CD14-positive monocyte (primary cell): ENCODE results near the gene ZBTB38. TPM values are rescaled to one million over a fixed set of nuclear protein-coding genes. Genes with fewer than 3 reads are reported as not detected.
A peak's percentile ranks its signal among the peaks of the same experiment; 100 is the strongest.

Source experiments
- DNase-seq, 3 donors: peaks; one replicate each; pipeline ENCODE4 v3.0.0-alpha.2; 2011 to 2022
- H2AFZ ChIP-seq: 2 replicates; pipeline ENCODE4 v1.6.0; 2012; ENCODE audit warnings: mild to moderate bottlenecking, low read depth, low read length, inconsistent platforms; ENCODE audit not compliant: insufficient read depth, poor library complexity, severe bottlenecking
- H3K27ac ChIP-seq, 2 donors: 1 replicate in 1 of 2; 2 replicates in 1 of 2; pipeline ENCODE4 v1.5.1; 2012 to 2013; ENCODE audit warnings: low read length in 2 of 2, control low read depth in 1 of 2, inconsistent platforms in 1 of 2, low read depth in 1 of 2, mild to moderate bottlenecking in 1 of 2
- H3K27me3 ChIP-seq, 2 donors: one replicate each; pipeline versions ENCODE4 v1.6.0 to v1.6.1; 2011 to 2013; ENCODE audit warnings: low read length in 2 of 2; ENCODE audit not compliant: control insufficient read depth in 2 of 2, insufficient read depth in 2 of 2
- H3K36me3 ChIP-seq, 2 donors: replicated peaks in 1 of 2; 1 replicate in 1 of 2; 2 replicates in 1 of 2; pipeline versions ENCODE4 v1.5.1 to v1.6.1; 2012 to 2013; ENCODE audit warnings: low read length in 2 of 2, control low read depth in 1 of 2, inconsistent platforms in 1 of 2, mild to moderate bottlenecking in 1 of 2; ENCODE audit not compliant: insufficient read depth in 2 of 2, control insufficient read depth in 1 of 2
- H3K4me1 ChIP-seq, 2 donors: 1 replicate in 1 of 2; 2 replicates in 1 of 2; pipeline versions ENCODE4 v1.5.1 to v1.6.1; 2012 to 2013; ENCODE audit warnings: low read length in 2 of 2, control low read depth in 1 of 2, inconsistent platforms in 1 of 2, mild to moderate bottlenecking in 1 of 2, moderate library complexity in 1 of 2; ENCODE audit not compliant: insufficient read depth in 2 of 2, control insufficient read depth in 1 of 2
- H3K4me2 ChIP-seq: replicated peaks from 2 replicates; pipeline ENCODE3; 2012; ENCODE audit warnings: low read length, moderate library complexity, mild to moderate bottlenecking; ENCODE audit not compliant: poor library complexity, severe bottlenecking; ENCODE audit errors: extremely low read depth
- H3K4me3 ChIP-seq, 3 experiments: fragments of 200-600 bp in 1 of 3; sonication (generic) in 1 of 3; replicated peaks in 1 of 3; 1 replicate in 2 of 3; 2 replicates in 1 of 3; pipeline ENCODE4 v1.5.1; 2011 to 2013; ENCODE audit warnings: low read length in 3 of 3, mild to moderate bottlenecking in 3 of 3, control low read depth in 2 of 3, low read depth in 2 of 3, inconsistent platforms in 1 of 3, moderate library complexity in 1 of 3
- H3K79me2 ChIP-seq: 2 replicates; pipeline ENCODE4 v1.6.0; 2012; ENCODE audit warnings: mild to moderate bottlenecking, control low read depth, inconsistent platforms, low read length, moderate library complexity; ENCODE audit not compliant: insufficient read depth
- H3K9ac ChIP-seq: 2 replicates; pipeline ENCODE4 v1.6.0; 2017; ENCODE audit warnings: low read length, mild to moderate bottlenecking; ENCODE audit not compliant: insufficient read depth, poor library complexity, severe bottlenecking
- H3K9me3 ChIP-seq, 2 donors: replicated peaks in 1 of 2; 1 replicate in 1 of 2; 2 replicates in 1 of 2; pipeline versions ENCODE4 v1.5.1 to v1.6.1; 2012 to 2013; ENCODE audit warnings: low read length in 2 of 2, control low read depth in 1 of 2; ENCODE audit not compliant: control insufficient read depth in 1 of 2, insufficient read depth in 1 of 2
- H4K20me1 ChIP-seq: 2 replicates; pipeline ENCODE4 v1.6.0; 2012; ENCODE audit warnings: mild to moderate bottlenecking, low read length, control low read depth, moderate library complexity; ENCODE audit not compliant: insufficient read depth
- H3K27ac Mint-ChIP-seq, 7 donors: one replicate each; pipeline ENCODE4 v1.8.0; 2020; ENCODE audit warnings: mild to moderate bottlenecking in 7 of 7, mixed read lengths in 7 of 7, moderate library complexity in 6 of 7, inconsistent platforms in 2 of 7
- H3K27me3 Mint-ChIP-seq, 3 donors: one replicate each; pipeline ENCODE4 v1.8.0; 2021 to 2022; ENCODE audit warnings: low read depth in 3 of 3, mild to moderate bottlenecking in 3 of 3, mixed read lengths in 3 of 3, moderate library complexity in 3 of 3, inconsistent platforms in 1 of 3
- H3K36me3 Mint-ChIP-seq, 2 donors: one replicate each; pipeline ENCODE4 v1.8.0; 2020; ENCODE audit warnings: mixed read lengths in 2 of 2, inconsistent platforms in 1 of 2, mild to moderate bottlenecking in 1 of 2
- H3K4me1 Mint-ChIP-seq: one replicate; pipeline ENCODE4 v1.8.0; 2020; ENCODE audit warnings: mild to moderate bottlenecking, mixed read lengths
- H3K4me3 Mint-ChIP-seq, 2 donors: one replicate each; pipeline ENCODE4 v1.8.0; 2020; ENCODE audit warnings: mild to moderate bottlenecking in 2 of 2, mixed read lengths in 2 of 2, moderate library complexity in 1 of 2
- H3K9me3 Mint-ChIP-seq, 7 donors: one replicate each; pipeline ENCODE4 v1.8.0; 2020 to 2022; ENCODE audit warnings: mixed read lengths in 7 of 7, mild to moderate bottlenecking in 6 of 7, moderate library complexity in 6 of 7, inconsistent platforms in 2 of 7
- CTCF ChIP-seq: fragments of 200-600 bp; IDR thresholded peaks from one replicate; pipeline ENCODE4 v1.8.0; 2022; ENCODE audit warnings: antibody characterized with exemption, mild to moderate bottlenecking
- WGBS: methylation state at CpG from one replicate; pipeline ENCODE4 v1.1.5; 2013; ENCODE audit warnings: missing lambda C conversion rate; ENCODE audit not compliant: insufficient coverage; 5-methylcytosine and 5-hydroxymethylcytosine counted together
- intact Hi-C, 2 donors: fragments of 100-400 bp; cut with micrococcal nuclease; formaldehyde crosslinking; loops; one replicate each; pipeline versions ENCODE4 v1.15.0 to v1.15.1; 2023
- polyA plus RNA-seq, 3 donors: library from polyadenylated mRNA; depleted of rRNA in 1 of 3; unstranded in 2 of 3; stranded (reverse) in 1 of 3; fragments of 300-500 nt in 2 of 3; fragments of >200 nt in 1 of 3; fragmentation: Illumina TruSeq in 2 of 3; gene quantifications; 1 replicate in 2 of 3; 2 replicates in 1 of 3; pipeline ENCODE4 v1.2.3, GENCODE V29; 2012 to 2021

The ZBTB38 gene
- polyA plus RNA-seq, 3 donors: 3.9 to 28.5 (median 19.0) TPM

- H3K9ac ChIP-seq: no peak overlapping the region
- H3K9me3 Mint-ChIP-seq: peaks cover 0 to 9% (median 4%) of the 10 kb centered on the region in 7 donors
- no peaks in the 10 kb centered on the region for H3K79me2 ChIP-seq
- H2AFZ ChIP-seq: peak overlapping the region; percentile 68
- no peak for DNase-seq
- peaks cover 0 to 3% (median 2%) of the 10 kb centered on the region in 3 donors for H3K27me3 Mint-ChIP-seq
- peaks cover 6 to 8% of the 10 kb centered on the region in 2 donors for H3K4me1 ChIP-seq
- peak overlapping the region in 1 of 2 donors; percentile 42 for H3K27ac ChIP-seq
- 63% methylated on average over 3 of the region's 5 CpGs for WGBS
- H3K4me3 Mint-ChIP-seq: peak overlapping the region; percentile 58 to 75
- no peaks in the 10 kb centered on the region for H3K36me3 Mint-ChIP-seq
- H3K9me3 ChIP-seq: no peaks in the 10 kb centered on the region
- TF ChIP-seq CTCF: no peak
- peak overlapping the region in 2 of 7 donors; percentile 48 to 78 for H3K27ac Mint-ChIP-seq
- H3K4me3 ChIP-seq: peak overlapping the region in 1 of 3 experiments; percentile 40
- H3K27me3 ChIP-seq: no peaks in the 10 kb centered on the region
- H3K4me2 ChIP-seq: peak overlapping the region; percentile 58
- H4K20me1 ChIP-seq: no peaks in the 10 kb centered on the region
- H3K4me1 Mint-ChIP-seq: peaks cover 9% of the 10 kb centered on the region
- H3K36me3 ChIP-seq: no peaks in the 10 kb centered on the region
- intact Hi-C loops: no loop called here
Observed at GRCh38 chr3:141346839-141347238, 21.5 kb upstream of the ZBTB38 start.

GRCh38 chr3:141348837-141349236 is 19.5 kb upstream of the ZBTB38 start:
- intact Hi-C loops: no loop called here
- Histone ChIP-seq H3K9me3 (no peaks in the 10 kb centered on the region), H3K9ac (no peak overlapping the region), H3K4me3 (no peak overlapping the region), H3K4me2 (no peak overlapping the region), H3K27ac (no peak overlapping the region), H3K4me1 (peaks cover 6 to 8% of the 10 kb centered on the region in 2 donors), H4K20me1 (no peaks in the 10 kb centered on the region), H3K36me3 (no peaks in the 10 kb centered on the region), H3K27me3 (no peaks in the 10 kb centered on the region), H3K79me2 (no peaks in the 10 kb centered on the region), H2AFZ (no peak overlapping the region)
- TF ChIP-seq CTCF: no peak
- Mint-ChIP-seq H3K4me1 (peaks cover 9% of the 10 kb centered on the region), H3K27ac (no peak overlapping the region), H3K4me3 (no peak overlapping the region), H3K9me3 (peaks cover 0 to 7% (median 4%) of the 10 kb centered on the region in 7 donors), H3K36me3 (no peaks in the 10 kb centered on the region), H3K27me3 (peaks cover 0 to 2% (median 0%) of the 10 kb centered on the region in 3 donors)
- no peak for DNase-seq
- WGBS: no CpG with 5 or more reads among the region's 1 CpG
